Gastrocnemius medialis (tissue), 4 donors: ENCODE results near the gene ARHGEF17.

Experiments
- CTCF ChIP-seq, 5 experiments: fragments of 450-650 bp in 3 of 5; fragments of 200-600 bp in 2 of 5; sonication (generic) in 2 of 5; IDR thresholded peaks in 4 of 5; conservative IDR thresholded peaks in 1 of 5; 1 replicate in 4 of 5; 2 replicates in 1 of 5; pipeline ENCODE4 v1.5.1; 2016 to 2019; ENCODE audit warnings: antibody characterized with exemption in 5 of 5, mild to moderate bottlenecking in 3 of 5, moderate library complexity in 3 of 5
- POLR2A ChIP-seq, 2 donors: fragments of 450-650 bp; IDR thresholded peaks; one replicate each; pipeline ENCODE4 v1.6.1; 2017; ENCODE audit warnings: antibody characterized with exemption in 2 of 2, mild to moderate bottlenecking in 2 of 2, moderate library complexity in 2 of 2

- TF ChIP-seq CTCF (IDR thresholded peaks at IDR 0.05 in 4 of 5, conservative IDR thresholded peaks at IDR 0.05 in 1 of 5) (no peak), POLR2A (IDR thresholded peaks at IDR 0.05) (no peak)
Measured at GRCh38 chr11:73401924-73402833, 94.1 kb downstream of the ARHGEF17 start.
